Measurements from ENCODE around the gene DAZAP2.

DNA sequence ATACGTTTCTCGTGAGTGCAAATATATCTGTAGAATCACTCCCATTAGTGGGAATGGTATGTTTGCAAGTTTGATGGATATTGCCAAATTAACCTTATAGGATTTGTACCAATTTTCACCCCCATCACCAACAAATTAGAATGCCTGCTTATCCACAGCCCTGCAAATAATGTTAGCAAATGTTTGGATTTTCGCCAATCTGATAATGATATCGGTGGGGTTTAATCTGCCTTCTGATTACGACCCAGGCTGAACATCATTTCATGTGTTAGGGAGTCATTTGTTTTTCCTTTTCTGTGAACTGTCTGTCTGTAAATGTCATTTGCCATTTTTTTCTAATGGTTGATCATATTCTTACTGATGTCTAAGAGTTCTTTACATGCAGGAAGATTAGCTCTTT lies 4.1 kb upstream of the DAZAP2 start:
- TF ChIP-seq, protein P1, sequence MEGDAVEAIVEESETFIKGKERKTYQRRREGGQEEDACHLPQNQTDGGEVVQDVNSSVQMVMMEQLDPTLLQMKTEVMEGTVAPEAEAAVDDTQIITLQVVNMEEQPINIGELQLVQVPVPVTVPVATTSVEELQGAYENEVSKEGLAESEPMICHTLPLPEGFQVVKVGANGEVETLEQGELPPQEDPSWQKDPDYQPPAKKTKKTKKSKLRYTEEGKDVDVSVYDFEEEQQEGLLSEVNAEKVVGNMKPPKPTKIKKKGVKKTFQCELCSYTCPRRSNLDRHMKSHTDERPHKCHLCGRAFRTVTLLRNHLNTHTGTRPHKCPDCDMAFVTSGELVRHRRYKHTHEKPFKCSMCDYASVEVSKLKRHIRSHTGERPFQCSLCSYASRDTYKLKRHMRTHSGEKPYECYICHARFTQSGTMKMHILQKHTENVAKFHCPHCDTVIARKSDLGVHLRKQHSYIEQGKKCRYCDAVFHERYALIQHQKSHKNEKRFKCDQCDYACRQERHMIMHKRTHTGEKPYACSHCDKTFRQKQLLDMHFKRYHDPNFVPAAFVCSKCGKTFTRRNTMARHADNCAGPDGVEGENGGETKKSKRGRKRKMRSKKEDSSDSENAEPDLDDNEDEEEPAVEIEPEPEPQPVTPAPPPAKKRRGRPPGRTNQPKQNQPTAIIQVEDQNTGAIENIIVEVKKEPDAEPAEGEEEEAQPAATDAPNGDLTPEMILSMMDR (IDR thresholded peaks at IDR 0.05 in 2 of 3, conservative IDR thresholded peaks at IDR 0.05 in 1 of 3; ENCODE audit: insufficient read depth in 2 of 3, low read depth in 1 of 3, low read length in 3 of 3) = no peak
- TF ChIP-seq SREBF2 (CRISPR knock-in tag; IDR thresholded peaks at IDR 0.05) = no peak
- no peak for TF ChIP-seq EZH2 (IDR thresholded peaks at IDR 0.05; ENCODE audit: borderline replicate concordance, low read depth, low read length)
- TF ChIP-seq CREM (IDR thresholded peaks at IDR 0.05; ENCODE audit: low read depth) = no peak
- TF ChIP-seq, protein P2, sequence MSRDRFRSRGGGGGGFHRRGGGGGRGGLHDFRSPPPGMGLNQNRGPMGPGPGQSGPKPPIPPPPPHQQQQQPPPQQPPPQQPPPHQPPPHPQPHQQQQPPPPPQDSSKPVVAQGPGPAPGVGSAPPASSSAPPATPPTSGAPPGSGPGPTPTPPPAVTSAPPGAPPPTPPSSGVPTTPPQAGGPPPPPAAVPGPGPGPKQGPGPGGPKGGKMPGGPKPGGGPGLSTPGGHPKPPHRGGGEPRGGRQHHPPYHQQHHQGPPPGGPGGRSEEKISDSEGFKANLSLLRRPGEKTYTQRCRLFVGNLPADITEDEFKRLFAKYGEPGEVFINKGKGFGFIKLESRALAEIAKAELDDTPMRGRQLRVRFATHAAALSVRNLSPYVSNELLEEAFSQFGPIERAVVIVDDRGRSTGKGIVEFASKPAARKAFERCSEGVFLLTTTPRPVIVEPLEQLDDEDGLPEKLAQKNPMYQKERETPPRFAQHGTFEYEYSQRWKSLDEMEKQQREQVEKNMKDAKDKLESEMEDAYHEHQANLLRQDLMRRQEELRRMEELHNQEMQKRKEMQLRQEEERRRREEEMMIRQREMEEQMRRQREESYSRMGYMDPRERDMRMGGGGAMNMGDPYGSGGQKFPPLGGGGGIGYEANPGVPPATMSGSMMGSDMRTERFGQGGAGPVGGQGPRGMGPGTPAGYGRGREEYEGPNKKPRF (IDR thresholded peaks at IDR 0.05; ENCODE audit: low read depth, low read length) = no peak
- TF ChIP-seq ZBTB7A (IDR thresholded peaks at IDR 0.05; ENCODE audit: borderline replicate concordance, control insufficient read depth, low read depth, low read length) = no peak
- TF ChIP-seq CBFB (CRISPR knock-in tag; IDR thresholded peaks at IDR 0.05) = no peak

Data from K562 (cell line).